ENCODE results near the gene SRRM2. TPM values are rescaled to one million over a fixed set of nuclear protein-coding genes. Genes with fewer than 3 reads are reported as not detected.

The SRRM2 gene
- total RNA-seq, 2 experiments from 2014 or later: 460 to 507 TPM

DNA sequence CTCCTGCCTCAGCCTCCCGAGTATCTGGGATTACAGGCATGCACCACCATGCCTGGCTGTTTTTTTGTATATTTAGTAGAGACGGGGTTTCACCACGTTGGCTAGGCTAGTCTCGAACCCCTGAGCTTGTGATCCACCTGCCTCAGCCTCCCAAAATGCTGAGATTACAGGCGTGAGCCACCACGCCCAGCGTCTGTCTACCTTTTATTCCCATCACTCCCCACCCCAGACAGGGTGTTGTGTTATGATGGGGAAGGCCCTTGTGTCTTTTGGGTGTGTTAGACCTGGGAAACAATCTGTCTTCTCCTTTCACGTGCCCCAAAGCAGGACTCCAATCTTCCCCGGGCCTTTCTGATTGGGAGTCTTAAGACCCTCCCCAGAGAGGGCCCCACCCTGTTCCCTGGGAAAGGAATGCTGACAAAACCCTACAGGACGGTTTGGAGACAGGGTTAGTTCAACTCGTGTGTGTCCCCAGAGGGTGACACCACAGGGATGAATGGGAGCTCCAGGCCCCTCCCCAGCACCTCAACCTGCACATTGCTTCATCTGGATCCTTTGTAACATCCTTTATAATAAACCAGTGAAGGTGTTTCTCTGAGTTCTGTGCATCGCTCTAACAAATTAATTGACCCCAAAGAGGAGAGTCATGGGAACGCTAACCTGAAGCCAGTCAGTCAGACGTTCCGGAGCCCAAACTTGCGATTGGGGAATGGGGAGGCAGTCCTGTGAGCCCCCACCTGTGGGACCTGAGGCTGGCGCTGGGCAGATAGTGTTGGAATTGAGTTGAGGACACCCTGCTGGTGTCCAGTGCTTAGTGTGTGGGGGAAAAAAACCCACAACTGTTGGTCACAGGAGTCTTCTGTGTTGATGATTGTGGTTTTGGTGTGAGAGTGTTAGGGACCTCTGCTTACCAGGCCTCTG lies 27.8 kb downstream of the SRRM2 start:
- Mint-ChIP-seq H3K4me3 (no peak overlapping the region), H3K36me3 (peaks cover 12% of the 10 kb centered on the region), H3K27me3 (no peaks in the 10 kb centered on the region), H3K27ac (no peak overlapping the region), H3K9me3 (no peaks in the 10 kb centered on the region), H3K4me1 (peaks cover 24% of the 10 kb centered on the region)
- DNase-seq: no peak

DNA sequence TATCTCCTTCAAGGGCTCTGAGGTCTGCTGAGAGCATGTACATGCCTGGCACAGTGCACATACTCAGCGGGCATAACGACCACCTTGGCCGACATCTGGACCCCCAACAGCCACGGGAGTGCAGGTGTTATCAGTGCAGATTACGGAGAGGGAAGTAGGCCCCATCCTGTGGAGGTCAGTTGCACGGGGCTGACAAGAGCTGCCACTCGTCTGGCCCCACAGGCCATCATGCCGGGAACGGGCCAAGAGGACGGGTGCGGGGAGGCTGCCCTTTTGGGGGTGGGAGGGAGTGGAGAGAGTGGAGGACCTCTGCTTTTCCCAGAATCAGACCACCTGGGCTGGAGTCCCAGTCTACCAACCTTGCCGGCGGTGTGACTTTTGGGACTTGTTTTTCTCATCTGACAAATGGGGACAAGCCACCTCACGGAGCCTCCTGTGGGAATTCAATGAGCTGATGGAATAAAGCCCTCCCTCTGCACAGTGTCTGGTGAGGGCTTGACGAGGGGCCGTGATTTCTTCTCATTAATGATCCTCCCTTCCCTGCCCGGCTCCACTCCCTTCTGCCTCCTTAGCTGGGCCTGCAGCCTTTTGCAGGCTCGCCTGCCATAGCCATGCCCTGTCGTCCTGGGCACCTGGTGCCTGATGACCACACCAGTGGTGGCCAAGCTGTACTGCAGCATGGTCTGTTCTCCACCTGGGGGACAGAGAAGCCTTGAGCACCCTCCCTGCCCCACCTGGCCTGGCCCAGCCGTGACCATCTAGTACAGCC lies 30.3 kb downstream of the SRRM2 start:
- DNase-seq: no peak
- H3K27me3 Mint-ChIP-seq: no peaks in the 10 kb centered on the region
- no peak overlapping the region for H3K27ac Mint-ChIP-seq
- no peak overlapping the region for H3K4me3 Mint-ChIP-seq
- H3K36me3 Mint-ChIP-seq: peaks cover 8% of the 10 kb centered on the region
- H3K4me1 Mint-ChIP-seq: peaks cover 23% of the 10 kb centered on the region
- H3K9me3 Mint-ChIP-seq: no peaks in the 10 kb centered on the region

DNA sequence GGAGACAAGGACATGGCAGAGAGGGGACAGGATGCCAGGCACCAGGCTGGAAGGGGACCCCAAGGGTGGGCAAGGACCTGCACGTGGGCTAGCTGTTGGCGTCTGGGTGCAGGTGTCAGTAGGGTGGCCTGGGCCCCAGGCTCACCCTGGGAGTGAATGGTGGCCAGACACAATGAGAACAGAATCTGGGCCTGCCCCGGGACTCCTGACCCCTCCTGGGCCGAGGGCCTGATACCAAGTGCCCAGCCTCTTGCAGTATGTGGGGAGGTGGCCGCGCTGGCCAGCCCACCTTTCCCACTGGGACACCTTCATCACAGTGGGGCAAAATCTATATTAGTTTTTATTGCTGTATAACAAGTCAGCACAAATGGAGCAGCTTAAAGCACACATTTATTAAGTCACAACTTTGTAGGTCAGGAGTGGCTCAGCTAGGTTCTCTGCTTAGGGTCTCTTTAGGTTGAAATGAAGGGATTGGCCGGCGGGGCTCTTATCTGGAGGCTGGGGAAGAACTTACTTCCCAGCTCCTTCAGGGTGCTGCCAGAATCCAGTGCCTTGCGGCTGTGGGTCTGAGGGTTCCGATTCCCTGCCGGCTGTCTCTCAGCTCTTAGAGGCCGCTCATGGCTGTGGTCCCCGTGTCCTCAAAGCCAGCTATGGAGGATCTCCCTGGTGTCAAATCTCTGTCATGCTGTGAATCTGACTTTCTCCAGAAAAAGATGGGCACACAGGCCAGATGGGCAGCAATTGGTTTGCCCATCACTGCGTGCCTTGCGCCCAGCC lies 31.3 kb downstream of the SRRM2 start:
- no peaks in the 10 kb centered on the region for H3K27me3 Mint-ChIP-seq
- H3K4me3 Mint-ChIP-seq: peak overlapping the region; percentile 64
- DNase-seq: no peak
- H3K36me3 Mint-ChIP-seq: peaks cover under 1% of the 10 kb centered on the region
- H3K27ac Mint-ChIP-seq: peak overlapping the region; percentile 62
- H3K9me3 Mint-ChIP-seq: no peaks in the 10 kb centered on the region
- H3K4me1 Mint-ChIP-seq: peaks cover 13% of the 10 kb centered on the region

DNA sequence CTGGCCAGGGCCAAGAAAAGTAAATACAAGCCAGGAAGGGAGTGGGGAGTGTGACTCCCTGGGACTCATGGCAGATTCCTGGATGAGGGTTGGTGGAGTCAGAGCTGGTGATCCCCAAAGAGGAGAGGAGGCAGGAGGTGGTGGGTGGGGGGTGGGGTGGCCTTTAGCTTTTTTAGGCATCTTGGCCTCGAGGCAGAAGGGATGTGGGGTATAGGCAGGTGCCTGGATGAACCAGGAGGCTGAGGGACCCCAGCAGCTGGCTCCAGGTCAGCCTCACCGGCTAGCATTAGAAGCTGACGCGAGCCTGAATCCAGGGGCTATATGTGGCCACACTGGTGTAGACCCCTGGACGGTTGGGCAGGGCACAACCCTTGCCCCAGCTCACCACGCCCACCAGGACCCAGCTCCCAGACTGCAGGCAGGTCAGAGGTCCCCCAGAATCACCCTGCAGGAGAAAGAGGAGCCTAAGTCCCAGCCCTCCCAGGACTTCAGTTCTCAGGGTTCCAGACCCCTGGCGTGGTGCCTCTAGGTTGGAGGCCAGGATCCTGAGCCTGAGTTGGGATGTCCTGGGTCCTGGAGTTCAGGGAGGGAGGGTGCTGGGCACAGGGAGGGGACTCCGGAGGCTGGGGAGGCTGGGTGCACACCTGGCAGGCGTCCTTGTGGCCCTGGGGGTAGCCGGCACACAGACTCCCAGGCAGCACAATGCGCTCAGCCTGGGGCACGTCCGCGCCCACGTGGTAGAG lies 32.1 kb downstream of the SRRM2 start:
- peaks cover 11% of the 10 kb centered on the region for H3K4me1 Mint-ChIP-seq
- no peak for DNase-seq
- peak overlapping the region; percentile 78 for H3K27ac Mint-ChIP-seq
- H3K27me3 Mint-ChIP-seq: peaks cover 2% of the 10 kb centered on the region
- no peaks in the 10 kb centered on the region for H3K9me3 Mint-ChIP-seq
- H3K4me3 Mint-ChIP-seq: peak overlapping the region; percentile 82
- no peaks in the 10 kb centered on the region for H3K36me3 Mint-ChIP-seq

- peaks cover 11% of the 10 kb centered on the region for H3K4me1 Mint-ChIP-seq
- peak; percentile 60 for DNase-seq
- peak overlapping the region; percentile 82 for H3K4me3 Mint-ChIP-seq
- no peaks in the 10 kb centered on the region for H3K36me3 Mint-ChIP-seq
- peaks cover 4% of the 10 kb centered on the region for H3K27me3 Mint-ChIP-seq
- peak overlapping the region; percentile 78 for H3K27ac Mint-ChIP-seq
- no peaks in the 10 kb centered on the region for H3K9me3 Mint-ChIP-seq
Measured at GRCh38 chr16:2785101-2785991, 32.9 kb downstream of the SRRM2 start.

DNA sequence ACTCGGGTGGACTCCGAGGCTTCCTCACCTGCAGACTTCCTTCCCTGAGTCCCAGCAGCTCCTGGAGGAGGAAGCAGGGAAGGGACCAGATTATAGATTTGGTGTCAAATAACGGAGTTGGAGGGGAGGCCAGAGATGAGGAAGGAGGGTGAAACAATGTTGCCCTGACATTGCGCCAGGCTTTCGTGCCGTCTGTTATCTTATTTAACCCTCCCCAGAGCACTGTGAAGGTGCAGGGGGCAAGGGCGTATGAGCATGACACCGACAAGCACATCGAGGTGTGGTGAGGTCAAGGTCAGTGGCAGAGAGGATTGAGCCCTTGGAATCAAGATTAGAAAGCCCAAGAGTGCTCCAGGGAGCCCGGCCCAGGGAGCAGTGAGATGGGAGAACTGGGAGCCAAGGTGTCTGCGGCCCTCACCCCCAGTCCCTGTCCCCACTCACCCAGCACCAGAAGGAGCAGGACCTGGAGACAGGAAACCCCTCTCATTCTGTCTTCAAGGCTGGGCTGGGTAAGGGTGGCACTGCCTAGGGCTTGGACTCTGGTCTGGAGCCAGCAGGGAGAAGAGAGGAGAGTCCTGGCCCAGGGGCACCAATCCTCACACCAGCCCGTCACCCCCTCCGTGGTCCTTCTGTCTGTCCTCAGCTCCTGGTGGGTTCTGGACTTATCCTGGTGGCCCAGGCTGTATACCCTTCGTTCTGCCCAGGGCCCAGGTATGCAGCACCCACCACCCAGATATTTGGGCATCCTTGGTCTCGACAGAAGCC lies 33.8 kb downstream of the SRRM2 start:
- Mint-ChIP-seq H3K27ac (peak overlapping the region; percentile 56), H3K36me3 (no peaks in the 10 kb centered on the region), H3K27me3 (peaks cover 9% of the 10 kb centered on the region), H3K9me3 (no peaks in the 10 kb centered on the region), H3K4me1 (peaks cover 11% of the 10 kb centered on the region), H3K4me3 (peak overlapping the region; percentile 64)
- no peak for DNase-seq

DNA sequence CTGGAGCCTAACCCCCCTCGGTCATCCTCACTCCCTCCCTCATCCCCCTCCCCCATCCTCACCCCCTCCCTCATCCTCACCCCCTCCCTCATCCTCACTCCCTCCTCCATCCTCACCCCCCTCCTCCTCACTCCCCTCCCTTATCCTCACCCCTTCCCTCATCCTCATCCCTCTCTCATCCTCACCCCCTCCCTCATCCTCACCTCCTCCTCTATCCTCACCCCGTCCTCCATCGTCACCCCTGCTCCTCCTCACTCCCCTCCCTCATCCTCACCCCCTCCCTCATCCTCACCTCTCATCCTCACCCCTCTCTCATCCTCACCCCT lies 34.4 kb downstream of the SRRM2 start:
- no peak overlapping the region for H3K27ac Mint-ChIP-seq
- no peaks in the 10 kb centered on the region for H3K9me3 Mint-ChIP-seq
- peaks cover 12% of the 10 kb centered on the region for H3K27me3 Mint-ChIP-seq
- no peak for DNase-seq
- peaks cover 11% of the 10 kb centered on the region for H3K4me1 Mint-ChIP-seq
- no peaks in the 10 kb centered on the region for H3K36me3 Mint-ChIP-seq
- H3K4me3 Mint-ChIP-seq: peak overlapping the region; percentile 64

- DNase-seq: no peak
- Mint-ChIP-seq H3K4me1 (peaks cover 11% of the 10 kb centered on the region), H3K27me3 (peaks cover 12% of the 10 kb centered on the region), H3K4me3 (peak within 1 kb of the TSS; percentile 64), H3K27ac (no peak within 1 kb of the TSS), H3K9me3 (no peaks in the 10 kb centered on the region), H3K36me3 (no peaks in the 10 kb centered on the region)
Measured at GRCh38 chr16:2787406-2787805, 35.0 kb downstream of the SRRM2 start, which contains the start of gene PRSS33. PRSS33 (minus strand) TSS chr16:2787560; CDS start chr16:2786547, 1,013 bp downstream.

DNA sequence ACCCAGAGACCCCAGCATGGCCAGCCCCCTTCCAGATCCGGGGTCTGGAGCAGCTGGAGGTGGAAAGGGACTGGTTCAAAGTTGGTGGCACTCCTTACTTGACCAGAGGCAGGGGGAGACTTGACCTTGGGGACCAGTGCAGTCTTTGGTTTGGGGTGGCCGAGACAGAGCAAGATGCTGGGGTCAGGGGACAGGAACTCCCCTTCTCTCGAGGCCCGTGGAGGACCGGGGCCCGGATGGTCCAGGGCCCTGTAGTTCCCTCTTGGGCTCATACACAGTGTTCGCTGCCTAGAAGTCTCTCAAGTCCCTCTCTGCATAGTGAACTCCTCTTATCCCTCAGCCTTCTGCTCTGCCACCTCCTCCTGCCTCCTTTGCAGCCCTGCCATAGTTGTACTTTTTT lies 35.5 kb downstream of the SRRM2 start:
- peaks cover 11% of the 10 kb centered on the region for H3K4me1 Mint-ChIP-seq
- no peaks in the 10 kb centered on the region for H3K9me3 Mint-ChIP-seq
- peaks cover 12% of the 10 kb centered on the region for H3K27me3 Mint-ChIP-seq
- H3K4me3 Mint-ChIP-seq: no peak overlapping the region
- H3K27ac Mint-ChIP-seq: no peak overlapping the region
- no peaks in the 10 kb centered on the region for H3K36me3 Mint-ChIP-seq
- DNase-seq: no peak

- Mint-ChIP-seq H3K36me3 (no peaks in the 10 kb centered on the region), H3K4me3 (no peak overlapping the region), H3K27ac (no peak overlapping the region), H3K27me3 (peaks cover 22% of the 10 kb centered on the region), H3K4me1 (peaks cover 8% of the 10 kb centered on the region), H3K9me3 (no peaks in the 10 kb centered on the region)
- no peak for DNase-seq
Measured at GRCh38 chr16:2790631-2791030, 38.2 kb downstream of the SRRM2 start.

- Mint-ChIP-seq H3K9me3 (no peaks in the 10 kb centered on the region), H3K27me3 (peaks cover 22% of the 10 kb centered on the region), H3K27ac (no peak overlapping the region), H3K4me1 (peaks cover 2% of the 10 kb centered on the region), H3K4me3 (no peak overlapping the region), H3K36me3 (no peaks in the 10 kb centered on the region)
- DNase-seq: no peak
Measured at GRCh38 chr16:2791174-2791573, 38.7 kb downstream of the SRRM2 start.

DNA sequence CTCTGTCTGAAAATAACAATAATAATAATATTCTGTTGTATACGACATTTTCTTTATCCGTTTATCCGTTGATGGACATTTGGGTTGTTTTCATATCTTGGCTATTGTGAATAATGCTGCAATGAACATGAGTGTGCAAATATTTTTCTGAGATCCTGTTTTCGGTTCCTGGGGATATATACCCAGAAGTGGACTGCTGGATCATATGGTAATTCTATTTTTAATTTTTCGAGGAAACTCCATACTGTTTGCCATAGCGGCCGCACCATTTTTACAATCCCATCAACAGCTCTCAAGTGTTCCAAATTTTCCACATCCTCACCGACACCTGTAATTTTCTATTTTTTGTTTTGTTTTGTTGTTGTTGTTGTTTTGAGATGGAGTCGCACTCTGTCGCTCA lies 40.5 kb downstream of the SRRM2 start:
- Mint-ChIP-seq H3K4me3 (no peak overlapping the region), H3K9me3 (no peaks in the 10 kb centered on the region), H3K4me1 (no peaks in the 10 kb centered on the region), H3K27ac (no peak overlapping the region), H3K36me3 (no peaks in the 10 kb centered on the region), H3K27me3 (peaks cover 29% of the 10 kb centered on the region)
- no peak for DNase-seq
